Stimulated activated CD8-positive, alpha-beta memory T cell treated with anti-CD3 and anti-CD28 coated beads, Interleukin-7, amount 100 ng/mL, for 4 hours (primary cell): ENCODE results near the gene ATXN7.
A peak's percentile ranks its signal among the peaks of the same experiment; 100 is the strongest.

ENCODE experiments used
- DNase-seq, 2 donors: peaks; one replicate each; pipeline ENCODE4 v3.0.0-alpha.2; 2020; ENCODE audit warnings: low read depth in 2 of 2

ATXN7 gene

GRCh38 chr3:64019879-64020278 is 156.2 kb downstream of the ATXN7 start:
- no peak for DNase-seq

GRCh38 chr3:64021922-64022321 is 158.3 kb downstream of the ATXN7 start:
- no peak for DNase-seq

DNA sequence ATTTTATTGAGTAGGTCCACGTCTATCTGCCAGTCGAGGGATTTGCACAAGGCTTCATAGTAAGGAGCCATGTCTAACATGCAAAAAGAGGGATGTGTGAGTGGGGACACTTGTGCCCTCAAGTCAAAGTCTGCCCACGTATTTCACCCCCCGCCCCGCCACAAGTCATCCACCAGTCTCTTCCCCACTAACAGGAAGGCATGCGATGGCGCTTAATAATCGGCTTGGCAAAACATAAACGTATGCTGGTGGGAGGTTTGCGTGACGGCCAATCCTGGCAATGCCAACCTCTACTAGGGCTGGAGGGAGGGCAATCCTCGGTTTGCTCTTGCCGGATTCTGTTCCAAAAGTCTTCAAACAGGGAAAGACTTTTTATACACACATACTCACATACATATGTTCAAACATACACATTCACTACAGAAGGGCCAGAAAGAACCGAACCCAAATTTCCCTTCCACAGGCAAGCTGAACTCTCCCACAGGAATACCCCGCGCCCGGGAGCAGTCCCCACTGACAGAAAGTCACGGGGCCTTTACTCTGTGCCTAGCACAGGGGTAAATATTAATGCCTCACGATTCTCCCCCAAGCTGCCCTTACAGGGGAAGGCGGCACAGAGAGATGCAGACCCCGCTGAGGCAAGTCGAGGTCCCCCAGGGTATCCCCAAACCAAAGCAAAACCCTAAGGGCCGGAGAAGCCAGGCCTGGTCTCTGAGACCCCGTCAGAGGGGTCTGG is 159.0 kb downstream of the ATXN7 start:
- no peak for DNase-seq

- DNase-seq, result peak; percentile 78 to 84
Observed at GRCh38 chr3:64023187-64023860, 159.7 kb downstream of the ATXN7 start, which contains the start of gene PSMD6. Gene PSMD6 (minus strand): TSS chr3:64023494. CDS start chr3:64023419, 75 bp downstream.

- DNase-seq, result no peak
Observed at GRCh38 chr3:64023861-64024223, 160.2 kb downstream of the ATXN7 start.

- DNase-seq, result no peak
Observed at GRCh38 chr3:64026346-64026745, 162.7 kb downstream of the ATXN7 start.

GRCh38 chr3:64027658-64028057 is 164.0 kb downstream of the ATXN7 start:
- DNase-seq, result no peak

GRCh38 chr3:64028754-64029153 is 165.1 kb downstream of the ATXN7 start:
- no peak for DNase-seq

DNA sequence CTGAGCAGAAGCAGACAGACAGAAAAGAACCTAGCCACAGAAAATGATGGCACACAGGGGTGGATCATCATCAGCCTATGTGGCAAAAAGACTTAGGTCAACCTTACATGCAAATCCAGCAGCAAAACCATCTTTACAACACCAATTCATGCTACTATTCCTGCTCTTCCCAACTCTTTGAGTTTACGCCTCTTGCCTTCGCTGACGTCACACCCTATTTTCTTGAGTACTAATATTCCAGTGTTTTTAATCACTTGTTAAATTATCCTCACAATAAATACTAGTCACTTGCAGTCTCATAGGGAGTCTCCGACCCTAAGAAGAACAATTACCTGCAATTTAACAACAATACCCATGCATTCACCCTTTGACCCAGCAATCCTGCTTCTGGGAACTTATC is 165.6 kb downstream of the ATXN7 start:
- no peak for DNase-seq

GRCh38 chr3:64030741-64031140 is 167.1 kb downstream of the ATXN7 start:
- DNase-seq, result peak; percentile 63 to 72

- no peak for DNase-seq
Observed at GRCh38 chr3:64031540-64032508, 168.2 kb downstream of the ATXN7 start.

DNA sequence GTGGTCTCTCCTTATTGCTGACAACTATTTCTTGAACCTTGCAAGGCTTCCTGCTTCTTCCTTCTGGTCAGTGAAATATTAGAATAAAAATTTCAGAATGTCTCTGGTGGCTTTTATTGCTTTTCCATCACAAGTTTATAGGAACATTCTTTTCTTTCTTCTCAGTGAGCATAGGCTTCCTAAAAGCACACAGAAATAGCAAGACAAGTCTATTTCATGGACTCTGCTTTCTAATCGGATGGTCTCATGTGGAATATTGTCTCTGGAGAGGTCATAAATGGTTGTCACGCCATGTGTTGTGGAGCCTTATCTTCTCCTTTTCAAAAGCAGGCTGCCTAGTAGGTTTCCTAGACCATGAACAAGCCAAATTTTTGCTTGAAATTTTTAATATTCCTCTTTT is 169.4 kb downstream of the ATXN7 start:
- no peak for DNase-seq

DNA sequence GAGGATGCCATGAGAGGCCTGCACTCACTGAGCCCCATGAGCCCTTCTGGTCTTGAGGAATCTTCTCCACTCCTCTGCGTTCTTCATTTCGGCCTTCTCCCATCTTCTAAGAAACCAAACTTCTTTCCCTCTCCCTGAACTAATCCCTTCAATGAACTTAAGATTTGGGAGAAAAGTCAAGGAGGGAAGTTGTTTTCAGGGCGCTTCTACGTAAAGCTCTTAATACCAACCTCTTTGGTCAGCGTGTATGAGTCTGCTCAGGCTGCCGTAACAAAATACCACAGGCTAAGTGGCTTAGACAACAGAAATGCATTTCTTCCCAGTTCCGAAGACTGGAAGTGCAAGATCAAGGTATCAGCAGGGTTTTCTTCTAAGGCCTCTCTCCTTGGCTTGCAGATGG is 173.4 kb downstream of the ATXN7 start:
- DNase-seq, result no peak

DNA sequence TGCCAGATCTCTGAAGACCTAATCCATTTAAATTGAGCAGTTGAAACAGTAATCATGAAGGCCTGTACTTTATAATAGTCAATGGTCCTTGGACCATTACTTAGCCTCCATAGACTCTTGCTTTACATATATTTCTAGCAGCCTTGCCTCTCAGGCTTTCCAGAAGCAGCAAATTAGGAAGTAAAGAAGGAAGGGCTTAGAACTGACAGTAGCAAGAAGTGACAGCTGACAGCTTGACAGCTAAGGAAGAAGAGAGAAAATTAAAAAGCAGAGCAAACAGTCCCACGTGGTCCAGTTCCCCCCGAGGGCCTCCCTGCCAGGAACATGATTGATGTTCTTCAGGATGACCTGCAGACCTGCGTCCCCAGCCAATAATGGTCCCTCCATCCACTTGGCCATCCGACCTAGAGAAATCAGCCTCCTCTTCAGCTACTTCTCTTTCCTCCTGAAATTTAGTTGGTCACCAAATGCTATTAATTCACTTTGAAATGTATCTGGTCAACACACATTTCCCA is 174.6 kb downstream of the ATXN7 start:
- no peak for DNase-seq

DNA sequence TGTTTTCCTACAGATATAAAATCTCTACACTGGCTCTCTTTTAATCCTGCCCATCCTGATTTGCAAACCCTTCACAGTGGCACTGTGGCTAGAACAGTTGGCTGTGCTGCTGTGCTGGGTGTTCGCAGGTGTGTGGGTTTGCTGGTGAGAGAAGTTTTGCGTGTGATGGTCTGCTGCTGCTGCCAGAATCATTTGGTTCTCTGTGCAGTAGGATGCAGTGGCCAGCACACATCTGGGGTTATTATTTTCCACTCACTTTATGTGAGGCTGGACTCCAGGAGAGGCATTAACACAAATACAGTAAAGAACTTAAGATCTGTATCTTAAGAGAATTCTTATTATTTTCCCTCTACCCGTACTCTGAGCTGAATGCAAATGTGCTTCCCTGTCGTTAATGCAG is 175.7 kb downstream of the ATXN7 start:
- no peak for DNase-seq

DNA sequence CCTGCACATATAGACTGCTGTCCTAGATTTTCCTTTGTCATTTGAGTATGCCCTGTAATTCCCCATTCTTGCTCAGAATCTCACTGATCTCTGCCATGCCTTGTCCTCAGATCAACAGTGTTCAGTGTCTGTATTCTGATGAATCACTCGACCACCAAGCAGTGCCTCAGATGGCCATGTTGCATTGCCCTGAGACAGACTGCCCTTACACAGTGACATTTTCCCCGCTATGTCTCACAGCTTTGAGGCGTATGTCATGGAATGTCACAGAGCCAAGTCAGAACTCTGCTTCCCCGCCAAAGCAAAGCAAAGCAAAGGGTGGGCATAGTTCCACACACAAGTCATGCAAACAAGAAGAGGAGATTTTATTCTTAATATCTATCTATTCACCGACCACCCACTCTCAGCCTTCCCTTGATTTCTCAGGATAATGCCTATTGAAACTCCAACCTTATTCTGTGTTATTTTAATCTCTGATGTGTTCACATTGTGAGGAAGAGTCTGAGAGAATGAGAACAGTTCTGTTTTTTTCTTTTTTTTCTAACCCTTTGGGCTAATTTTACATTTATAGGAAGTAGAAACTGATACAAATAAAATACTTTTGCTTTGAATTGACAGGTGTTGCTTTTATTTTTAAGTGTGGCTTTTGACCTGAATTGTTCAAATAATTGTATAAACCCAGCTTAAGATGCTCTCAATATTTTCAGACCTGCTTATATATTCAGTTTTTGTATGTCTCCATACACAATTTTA is 176.5 kb downstream of the ATXN7 start:
- no peak for DNase-seq

GRCh38 chr3:64042952-64043351 is 179.3 kb downstream of the ATXN7 start:
- DNase-seq, result no peak

GRCh38 chr3:64046592-64046991 is 182.9 kb downstream of the ATXN7 start:
- no peak for DNase-seq

GRCh38 chr3:64046996-64047594 is 183.4 kb downstream of the ATXN7 start:
- DNase-seq, result no peak

- no peak for DNase-seq
Observed at GRCh38 chr3:64047787-64048186, 184.1 kb downstream of the ATXN7 start.

GRCh38 chr3:64048631-64049061 is 185.0 kb downstream of the ATXN7 start:
- no peak for DNase-seq
